ENCODE data around the gene LY6G5C. TPM values are rescaled to one million over a fixed set of nuclear protein-coding genes. Genes with fewer than 3 reads are reported as not detected.

The LY6G5C gene
- total and polyA plus RNA-seq, 2 donors (not counting 1 experiment from before 2014, with no cell fraction given), result 0.83 to 2.0 TPM

GRCh38 chr6:31632279-31632946 lies 48.5 kb downstream of the LY6G5C start:
- H3K9ac ChIP-seq (ENCODE audit: insufficient read depth, low read length), result no peak overlapping the region
- H3K4me2 ChIP-seq (ENCODE audit: extremely low read depth, insufficient read depth, low read length), result no peak overlapping the region
- no peak for TF ChIP-seq CTCF (conservative IDR thresholded peaks at IDR 0.05 in 1 of 2, IDR thresholded peaks at IDR 0.05 in 1 of 2; ENCODE audit: low read depth in 1 of 2, low read length in 2 of 2)
- no peak for TF ChIP-seq EZH2 (IDR thresholded peaks at IDR 0.05; ENCODE audit: low read length, missing control alignments)
- no peak for DNase-seq (ENCODE audit: low read depth in 2 of 2)
- no peaks in the 10 kb centered on the region for H3K27me3 ChIP-seq (ENCODE audit: control insufficient read depth, insufficient read depth, low read length)
- H3K9me3 ChIP-seq (ENCODE audit: control insufficient read depth, insufficient read depth, low read depth, low read length), result no peaks in the 10 kb centered on the region
- H2AFZ ChIP-seq (ENCODE audit: low read length), result no peak overlapping the region
- H3K36me3 ChIP-seq (ENCODE audit: control insufficient read depth, insufficient read depth, low read length), result peaks cover 67% of the 10 kb centered on the region
- no peak overlapping the region for H3K27ac ChIP-seq (ENCODE audit: insufficient read depth, low read length)
- peaks cover 2% of the 10 kb centered on the region for H3K4me1 ChIP-seq (ENCODE audit: control insufficient read depth, extremely low read depth, insufficient read depth, low read length)
- H3K4me3 ChIP-seq (replicated peaks in 1 of 4; ENCODE audit: control extremely low read depth in 1 of 4, insufficient read depth in 1 of 4, low read depth in 3 of 4, low read length in 4 of 4), result no peak overlapping the region
- H4K20me1 ChIP-seq (ENCODE audit: control insufficient read depth, extremely low read depth, insufficient read depth, low read length), result no peaks in the 10 kb centered on the region
- peaks cover 18% of the 10 kb centered on the region for H3K79me2 ChIP-seq (ENCODE audit: control insufficient read depth, insufficient read depth, low read length)

GRCh38 chr6:31631681-31632278 lies 49.1 kb downstream of the LY6G5C start:
- no peak overlapping the region for H3K4me3 ChIP-seq (replicated peaks in 1 of 4; ENCODE audit: control extremely low read depth in 1 of 4, insufficient read depth in 1 of 4, low read depth in 3 of 4, low read length in 4 of 4)
- no peak for DNase-seq (ENCODE audit: low read depth in 2 of 2)
- peaks cover 2% of the 10 kb centered on the region for H3K4me1 ChIP-seq (ENCODE audit: control insufficient read depth, extremely low read depth, insufficient read depth, low read length)
- no peak overlapping the region for H2AFZ ChIP-seq (ENCODE audit: low read length)
- H3K27me3 ChIP-seq (ENCODE audit: control insufficient read depth, insufficient read depth, low read length), result no peaks in the 10 kb centered on the region
- no peak overlapping the region for H3K27ac ChIP-seq (ENCODE audit: insufficient read depth, low read length)
- H3K9me3 ChIP-seq (ENCODE audit: control insufficient read depth, insufficient read depth, low read depth, low read length), result no peaks in the 10 kb centered on the region
- no peaks in the 10 kb centered on the region for H4K20me1 ChIP-seq (ENCODE audit: control insufficient read depth, extremely low read depth, insufficient read depth, low read length)
- peaks cover 19% of the 10 kb centered on the region for H3K79me2 ChIP-seq (ENCODE audit: control insufficient read depth, insufficient read depth, low read length)
- no peak overlapping the region for H3K9ac ChIP-seq (ENCODE audit: insufficient read depth, low read length)
- no peak overlapping the region for H3K4me2 ChIP-seq (ENCODE audit: extremely low read depth, insufficient read depth, low read length)
- TF ChIP-seq EZH2 (IDR thresholded peaks at IDR 0.05; ENCODE audit: low read length, missing control alignments), result no peak
- TF ChIP-seq CTCF (conservative IDR thresholded peaks at IDR 0.05 in 1 of 2, IDR thresholded peaks at IDR 0.05 in 1 of 2; ENCODE audit: low read depth in 1 of 2, low read length in 2 of 2), result no peak
- H3K36me3 ChIP-seq (ENCODE audit: control insufficient read depth, insufficient read depth, low read length), result peaks cover 67% of the 10 kb centered on the region

- H3K4me2 ChIP-seq (ENCODE audit: extremely low read depth, insufficient read depth, low read length), result no peak overlapping the region
- no peaks in the 10 kb centered on the region for H4K20me1 ChIP-seq (ENCODE audit: control insufficient read depth, extremely low read depth, insufficient read depth, low read length)
Measured at GRCh38 chr6:31631209-31631608, 49.7 kb downstream of the LY6G5C start.

More at GRCh38 chr6:31631209-31631608, 49.7 kb downstream of the LY6G5C start:
- H3K36me3 ChIP-seq (ENCODE audit: control insufficient read depth, insufficient read depth, low read length), result peaks cover 64% of the 10 kb centered on the region
- H3K27me3 ChIP-seq (ENCODE audit: control insufficient read depth, insufficient read depth, low read length), result no peaks in the 10 kb centered on the region
- peaks cover 22% of the 10 kb centered on the region for H3K79me2 ChIP-seq (ENCODE audit: control insufficient read depth, insufficient read depth, low read length)
- no peak overlapping the region for H3K27ac ChIP-seq (ENCODE audit: insufficient read depth, low read length)
- no peak for TF ChIP-seq EZH2 (IDR thresholded peaks at IDR 0.05; ENCODE audit: low read length, missing control alignments)
- no peak for TF ChIP-seq CTCF (conservative IDR thresholded peaks at IDR 0.05 in 1 of 2, IDR thresholded peaks at IDR 0.05 in 1 of 2; ENCODE audit: low read depth in 1 of 2, low read length in 2 of 2)
- no peak overlapping the region for H3K4me3 ChIP-seq (replicated peaks in 1 of 4; ENCODE audit: control extremely low read depth in 1 of 4, insufficient read depth in 1 of 4, low read depth in 3 of 4, low read length in 4 of 4)
- peaks cover 2% of the 10 kb centered on the region for H3K4me1 ChIP-seq (ENCODE audit: control insufficient read depth, extremely low read depth, insufficient read depth, low read length)
- no peak overlapping the region for H3K9ac ChIP-seq (ENCODE audit: insufficient read depth, low read length)
- no peak for DNase-seq (ENCODE audit: low read depth in 2 of 2)
- H3K9me3 ChIP-seq (ENCODE audit: control insufficient read depth, insufficient read depth, low read depth, low read length), result no peaks in the 10 kb centered on the region
- H2AFZ ChIP-seq (ENCODE audit: low read length), result no peak overlapping the region
